NCI-H510A treated with DMSO at 0.1 percent for 48 hours (cell line): ENCODE data around the gene NEK7.
"Not testable (repeated sequence)": the region's sequence is repeated elsewhere in the genome, so short reads cannot be mapped to it uniquely, and the experiment has no call there.

ENCODE experiments used
- DNase-seq: peaks from one replicate; lab custom pipeline; 2025; lab: John Stamatoyannopoulos, UW

Gene NEK7

DNA sequence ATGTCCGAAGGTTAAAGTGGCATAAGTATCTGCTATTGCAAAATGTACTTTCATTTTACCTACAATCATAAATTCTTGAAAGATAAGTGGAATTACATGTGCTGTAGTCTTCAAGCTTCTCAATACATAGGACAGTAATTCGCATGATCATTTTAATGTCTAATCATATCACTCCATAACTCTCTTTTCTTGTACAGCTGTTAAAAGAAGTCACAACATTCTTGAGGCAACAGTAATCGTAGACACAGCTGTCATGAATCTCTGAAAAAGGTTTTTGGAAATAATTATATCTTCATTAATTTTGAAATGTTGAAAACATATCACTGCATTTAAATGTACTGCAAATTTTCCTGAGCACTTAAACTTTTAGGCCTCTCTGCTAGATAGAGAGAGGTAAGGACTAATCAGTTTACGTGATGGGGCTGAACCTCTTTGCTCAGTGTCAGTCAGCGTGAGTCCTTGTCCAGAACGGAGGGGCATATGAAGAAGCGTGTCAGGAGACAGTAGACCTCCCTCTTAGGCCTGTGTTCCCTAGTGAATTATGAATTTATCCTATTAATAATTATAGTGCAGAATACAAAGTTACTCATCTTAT lies 133.4 kb downstream of the NEK7 start:
- DNase-seq = no peak

DNA sequence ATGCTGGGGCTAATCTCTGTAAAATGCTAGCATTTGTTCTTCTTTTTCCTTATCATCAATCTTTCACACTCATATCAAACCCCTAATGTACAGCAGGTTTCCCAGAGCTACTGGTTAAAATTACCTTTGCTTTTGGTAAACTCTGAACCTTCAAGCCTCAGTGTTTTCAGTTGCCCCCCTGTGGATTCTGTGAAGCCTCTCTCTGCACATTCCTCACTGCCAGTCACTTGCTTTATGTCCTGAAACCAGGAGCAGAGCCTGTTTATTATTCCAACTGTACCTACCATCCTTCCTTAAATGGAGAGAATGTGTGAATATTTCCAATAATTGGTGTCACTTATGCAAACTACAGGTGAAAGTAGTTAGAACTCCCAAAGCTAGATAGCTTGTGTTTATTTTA lies 134.2 kb downstream of the NEK7 start:
- DNase-seq = no peak

DNA sequence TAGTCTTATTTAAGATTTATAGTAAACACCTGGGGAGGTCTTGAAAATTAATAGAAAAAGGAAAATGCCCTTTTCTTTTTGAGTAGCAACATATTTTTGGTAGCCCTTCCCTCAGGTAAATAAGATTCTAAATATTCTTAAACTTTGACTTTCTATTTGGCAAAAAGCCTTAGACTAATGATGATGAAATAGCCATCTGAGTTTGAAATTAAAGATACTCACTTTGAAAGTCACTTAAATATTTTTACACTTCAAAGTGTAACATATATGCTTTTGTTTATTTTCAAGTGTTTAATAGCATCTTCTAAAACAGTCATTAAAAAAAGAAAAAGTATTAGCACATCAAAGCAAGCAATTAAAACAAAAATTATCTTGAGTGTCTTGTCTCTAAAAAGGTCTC lies 135.1 kb downstream of the NEK7 start:
- DNase-seq = no peak

DNA sequence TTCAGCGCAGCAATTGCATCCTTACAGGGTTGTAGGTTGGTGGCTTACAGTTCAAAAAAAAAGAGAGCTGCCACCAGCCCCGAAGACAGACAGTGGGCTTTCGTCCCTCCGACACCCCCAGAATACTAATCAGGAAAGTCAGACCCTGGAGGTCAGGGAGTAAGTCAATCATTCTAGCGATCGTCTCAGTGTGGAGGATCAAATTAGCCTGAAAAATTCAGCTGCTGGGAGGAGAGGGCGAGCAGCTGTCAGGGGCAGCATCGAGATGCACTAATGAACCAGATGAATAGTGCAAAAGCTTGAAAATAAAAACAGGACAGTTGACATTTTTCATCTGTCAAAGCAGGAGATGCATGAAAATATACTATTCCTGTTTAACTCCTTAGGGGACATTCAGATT lies 138.4 kb downstream of the NEK7 start:
- DNase-seq = no peak

DNA sequence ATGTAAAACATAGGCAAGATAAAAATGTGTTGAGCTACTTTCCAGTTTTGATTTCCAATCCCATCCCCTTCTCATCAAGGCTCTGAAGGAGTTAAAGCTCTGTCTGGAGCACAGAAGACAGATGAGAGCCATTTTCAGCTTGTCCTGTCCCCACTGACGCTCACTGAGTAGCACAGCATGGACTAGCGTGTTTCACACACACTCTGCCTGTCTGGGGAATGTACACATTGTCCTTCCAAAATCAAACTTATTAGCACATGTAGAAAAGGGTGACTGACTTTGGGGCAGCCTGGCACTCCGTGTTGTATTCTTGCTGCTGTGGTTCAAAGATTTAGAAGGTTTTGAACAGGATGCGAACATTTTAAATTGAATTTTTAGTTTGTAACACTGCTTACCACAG lies 139.2 kb downstream of the NEK7 start:
- no peak for DNase-seq

DNA sequence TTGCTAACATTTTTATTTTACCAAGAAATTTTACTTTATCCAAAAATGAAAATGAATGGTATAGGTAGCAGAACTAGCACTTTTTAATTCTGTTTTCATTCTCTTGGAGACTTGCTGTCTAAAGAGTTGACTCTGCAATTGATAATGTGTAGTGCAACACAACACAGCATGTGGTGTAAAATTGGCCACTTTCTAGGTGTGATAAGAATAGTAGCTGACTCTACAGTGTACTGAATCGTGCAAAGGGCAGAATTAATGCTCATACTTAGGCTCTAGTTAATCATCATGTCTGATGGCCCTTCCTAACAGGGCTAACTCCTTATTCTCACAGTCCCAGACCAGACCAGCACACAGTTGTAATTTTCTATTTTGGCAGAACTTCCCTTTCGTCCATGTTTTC lies 140.5 kb downstream of the NEK7 start:
- DNase-seq = no peak

DNA sequence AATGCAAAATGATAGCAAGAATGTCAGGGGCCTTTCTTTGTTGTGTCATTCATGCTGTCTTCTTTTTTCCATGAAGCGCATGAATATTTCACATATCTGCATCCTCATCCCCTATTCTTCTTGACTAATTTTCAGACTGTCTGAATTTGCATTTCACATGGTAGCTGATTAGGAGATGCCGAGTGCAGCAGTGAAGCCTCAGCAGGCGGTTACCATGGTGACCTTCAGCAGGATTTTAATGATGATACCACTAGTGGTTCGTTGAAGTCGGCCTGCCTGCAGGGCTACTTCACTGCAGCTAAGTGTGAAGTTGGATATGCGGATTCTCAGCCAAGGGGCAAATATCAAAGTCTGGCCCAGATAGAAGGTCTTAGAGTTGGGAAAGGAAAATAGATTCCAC lies 141.8 kb downstream of the NEK7 start:
- DNase-seq = no peak

DNA sequence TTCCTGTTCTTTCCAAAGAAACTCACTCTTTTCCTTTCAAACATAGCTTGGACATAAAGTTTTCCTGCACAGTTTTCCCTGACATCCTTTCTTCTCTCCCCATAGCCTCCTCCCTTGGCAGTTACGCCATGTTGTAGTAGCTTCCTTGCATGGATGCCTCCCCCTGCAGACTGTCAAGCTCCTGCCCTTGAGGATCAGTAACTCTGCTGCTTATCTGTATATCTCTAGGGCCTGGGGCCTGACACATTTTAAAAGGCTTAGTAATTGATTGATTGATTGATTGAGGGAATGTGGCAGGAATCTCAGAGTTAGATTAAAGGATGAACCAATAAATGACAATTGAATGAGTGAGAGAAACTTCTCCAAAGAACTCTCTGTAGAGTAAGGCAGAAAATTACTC lies 143.7 kb downstream of the NEK7 start:
- DNase-seq = no peak

DNA sequence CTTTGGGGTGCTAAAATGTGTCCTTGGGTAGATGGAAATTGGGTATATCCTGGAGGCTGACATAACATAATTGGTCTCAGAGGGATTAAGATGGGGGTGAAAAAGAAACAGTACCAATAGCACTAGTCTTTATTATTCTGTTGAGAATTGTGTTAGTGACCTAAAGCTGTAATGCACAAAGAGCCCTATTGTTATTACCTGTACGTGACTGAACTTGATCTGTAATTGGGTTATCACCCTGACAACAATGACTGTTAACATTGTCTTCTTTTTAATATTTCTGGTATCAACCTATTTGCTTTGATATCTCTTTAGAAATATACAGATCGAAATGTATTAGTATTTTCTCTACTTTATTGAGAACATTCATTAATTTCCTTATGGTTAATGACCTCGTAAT lies 147.6 kb downstream of the NEK7 start:
- no peak for DNase-seq

DNA sequence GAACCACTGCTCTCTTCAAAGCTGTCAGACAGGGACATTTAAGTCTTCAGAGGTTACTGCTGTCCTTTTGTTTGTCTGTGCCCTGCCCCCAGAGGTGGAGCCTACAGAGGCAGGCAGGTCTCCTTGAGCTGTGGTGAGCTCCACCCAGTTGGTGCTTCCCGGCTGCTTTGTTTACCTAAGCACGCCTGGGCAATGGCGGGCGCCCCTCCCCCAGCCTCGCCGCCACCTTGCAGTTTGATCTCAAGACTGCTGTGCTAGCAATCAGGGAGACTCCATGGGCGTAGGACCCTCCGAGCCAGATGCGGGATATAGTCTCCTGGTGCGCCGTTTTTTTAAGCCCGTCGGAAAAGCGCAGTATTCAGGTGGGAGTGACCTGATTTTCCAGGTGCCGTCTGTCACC lies 158.0 kb downstream of the NEK7 start:
- not testable (repeated sequence) for DNase-seq

DNA sequence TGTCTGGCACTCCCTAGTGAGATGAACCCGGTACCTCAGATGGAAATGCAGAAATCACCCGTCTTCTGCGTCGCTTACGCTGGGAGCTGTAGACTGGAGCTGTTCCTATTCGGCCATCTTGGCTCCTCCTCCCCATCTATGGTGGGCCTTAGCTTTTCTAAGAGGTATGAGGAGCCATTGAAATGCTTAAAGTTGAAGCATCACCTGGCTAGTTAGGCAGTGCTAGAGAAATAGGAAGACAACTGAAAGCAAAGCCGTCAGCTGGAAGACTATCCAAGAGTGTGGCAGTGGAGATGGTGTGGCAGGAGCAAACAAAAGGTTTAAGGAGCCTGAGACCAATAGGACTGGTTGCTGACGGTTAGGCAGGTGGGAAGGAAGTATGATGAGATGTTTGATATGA lies 158.5 kb downstream of the NEK7 start:
- not testable (repeated sequence) for DNase-seq

DNA sequence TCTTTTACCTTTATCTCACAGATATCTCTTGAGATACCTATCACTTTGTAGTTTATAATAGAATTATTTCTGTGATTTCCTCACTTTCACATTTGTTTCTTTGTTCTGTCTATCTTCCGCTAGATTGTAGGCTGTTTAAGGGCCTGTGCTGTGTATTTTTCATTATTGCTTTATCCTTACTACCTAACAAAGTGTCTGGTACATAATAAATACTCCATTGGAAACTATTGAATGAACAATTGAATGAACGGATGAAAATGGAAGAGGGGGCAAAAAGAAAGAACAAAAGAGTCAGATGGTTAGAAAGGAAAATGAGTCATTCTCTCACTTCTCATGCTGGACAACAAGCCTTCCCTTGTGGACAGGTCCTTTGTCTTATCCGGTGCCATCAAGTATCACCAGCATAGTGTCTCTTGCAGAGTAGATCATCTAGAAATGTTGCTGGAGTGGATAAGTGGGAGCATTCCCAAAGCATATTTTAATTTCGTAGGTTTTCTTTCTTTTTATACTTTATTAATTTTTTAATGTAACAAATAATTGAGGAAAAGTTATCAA lies 159.8 kb downstream of the NEK7 start:
- DNase-seq = no peak

DNA sequence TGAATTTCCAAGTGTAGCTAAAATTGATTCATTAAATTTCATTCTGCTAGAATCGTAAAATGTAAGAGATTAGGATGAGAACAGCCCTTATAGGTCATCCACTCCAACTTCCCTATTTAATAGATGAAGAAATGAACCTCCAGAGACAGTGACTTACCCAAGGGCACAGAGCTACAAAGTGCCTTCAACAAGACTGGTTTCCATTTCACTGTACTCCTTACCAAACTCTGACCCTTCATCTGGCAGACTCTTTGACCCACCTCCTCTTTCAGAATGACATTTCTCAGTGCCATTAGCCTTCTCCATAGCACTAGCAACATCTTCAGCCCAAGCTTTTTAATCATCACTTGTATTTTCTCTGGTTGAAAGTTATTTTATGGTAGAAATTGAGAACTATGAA lies 161.3 kb downstream of the NEK7 start:
- no peak for DNase-seq

DNA sequence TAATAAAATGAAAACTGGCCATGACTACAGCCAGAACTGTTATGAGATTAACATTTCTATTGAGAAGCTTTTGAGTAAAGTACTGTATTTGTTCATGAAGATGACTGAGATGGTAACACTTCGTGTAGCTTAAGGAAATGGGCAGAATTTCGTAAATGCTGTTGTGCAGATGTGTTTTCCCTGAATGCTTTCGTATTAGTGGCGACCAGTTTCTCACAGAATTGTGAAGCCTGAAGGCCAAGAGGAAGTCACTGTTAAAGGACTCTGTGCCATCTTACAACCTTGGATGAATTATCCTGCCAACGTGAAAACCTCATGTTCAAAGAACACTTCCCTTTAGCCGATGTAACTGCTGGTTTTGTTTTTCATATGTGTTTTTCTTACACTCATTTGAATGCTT lies 164.0 kb downstream of the NEK7 start:
- no peak for DNase-seq

DNA sequence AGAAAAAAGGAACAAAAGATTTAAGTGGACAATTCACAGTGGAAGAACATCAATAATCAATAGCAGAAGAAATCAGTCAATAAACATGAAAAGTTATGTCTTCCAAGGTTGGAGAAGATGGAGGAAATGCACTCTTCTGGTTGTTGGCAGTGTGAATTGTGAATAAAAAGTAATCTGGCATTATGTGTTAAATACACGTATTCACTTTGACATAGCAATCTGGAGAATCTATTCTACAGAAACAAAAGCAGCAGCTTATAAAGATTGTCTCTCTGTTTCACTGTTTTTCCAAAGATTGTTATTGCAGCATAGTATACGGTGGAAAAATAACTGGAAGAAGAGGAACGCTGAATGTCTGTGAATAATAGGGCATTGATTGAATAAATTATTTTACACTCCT lies 169.4 kb downstream of the NEK7 start:
- DNase-seq = no peak

DNA sequence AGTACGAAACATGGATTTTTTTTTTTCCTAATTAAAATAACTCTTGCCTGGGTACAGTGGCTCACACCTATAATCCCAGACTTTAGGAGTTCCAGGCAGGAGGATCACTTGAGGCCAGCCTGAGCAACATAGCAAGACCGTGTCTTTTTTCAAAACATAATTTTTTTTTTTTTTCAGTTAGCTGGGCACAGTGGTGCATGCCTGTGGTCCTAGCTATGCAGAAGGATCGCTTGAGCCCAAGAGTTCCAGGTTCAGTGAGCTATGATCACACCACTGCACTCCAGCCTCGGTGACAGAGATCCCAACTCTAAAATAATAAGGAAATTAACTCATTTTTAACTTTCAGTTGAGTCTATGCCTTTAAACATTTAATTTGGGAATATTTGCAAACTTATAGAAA lies 170.1 kb downstream of the NEK7 start:
- DNase-seq = no peak

DNA sequence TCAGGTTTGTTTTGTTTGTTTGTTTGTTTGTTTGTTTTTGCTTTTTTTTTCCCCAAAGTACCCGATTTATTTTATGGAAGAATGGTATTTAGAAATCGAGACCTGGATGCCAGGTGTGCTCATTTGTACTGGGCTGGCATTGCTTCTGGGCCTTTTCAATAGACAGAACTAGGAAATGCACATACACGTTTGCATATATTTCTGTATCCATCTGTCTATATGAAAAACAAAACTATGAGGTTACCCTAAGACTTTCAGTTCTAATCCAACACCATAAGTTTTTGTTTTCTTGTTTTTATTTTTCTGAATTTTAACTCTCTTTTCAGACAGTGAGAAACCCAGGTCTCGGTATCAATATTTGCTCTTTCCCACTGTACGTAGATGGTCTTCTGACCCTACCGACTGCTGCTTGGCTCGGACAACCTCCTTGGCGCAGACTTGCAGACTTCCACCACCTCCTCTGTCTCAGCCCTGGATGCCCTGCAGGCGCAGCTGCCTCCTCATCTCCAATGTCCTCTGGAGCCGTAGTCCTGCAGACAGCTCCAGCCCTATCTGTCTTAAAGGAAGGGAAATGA lies 171.7 kb downstream of the NEK7 start:
- no peak for DNase-seq

DNA sequence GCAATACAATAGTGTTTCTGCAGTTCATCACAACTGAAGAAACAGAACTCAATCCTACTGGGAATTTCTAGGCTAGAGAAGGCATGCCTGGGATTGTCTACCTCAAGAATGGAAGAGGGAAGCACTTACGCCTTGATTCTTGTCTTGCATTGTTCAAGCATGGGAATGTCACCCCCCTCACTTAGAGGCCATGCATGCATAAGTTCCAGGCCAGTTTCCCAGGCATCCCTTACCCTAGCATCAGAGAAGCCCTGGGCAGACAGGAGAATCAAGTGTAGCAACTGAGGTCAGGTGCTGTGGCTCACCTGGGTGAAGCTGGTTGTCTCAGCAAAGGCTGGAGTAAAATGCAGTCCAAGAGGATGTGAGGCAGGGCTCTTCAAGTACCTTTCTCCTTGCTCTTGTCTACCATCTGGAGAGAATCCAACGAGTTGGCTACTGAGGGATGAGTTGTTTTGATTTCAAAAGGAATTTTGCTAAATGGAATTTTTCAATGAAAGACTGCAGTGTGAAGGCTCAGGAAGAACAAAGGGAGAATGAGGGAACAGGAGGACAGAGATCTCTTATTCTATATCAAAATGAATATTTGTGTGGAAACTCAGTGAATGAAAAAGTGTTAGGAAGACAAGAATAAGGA lies 174.3 kb downstream of the NEK7 start:
- DNase-seq = no peak

DNA sequence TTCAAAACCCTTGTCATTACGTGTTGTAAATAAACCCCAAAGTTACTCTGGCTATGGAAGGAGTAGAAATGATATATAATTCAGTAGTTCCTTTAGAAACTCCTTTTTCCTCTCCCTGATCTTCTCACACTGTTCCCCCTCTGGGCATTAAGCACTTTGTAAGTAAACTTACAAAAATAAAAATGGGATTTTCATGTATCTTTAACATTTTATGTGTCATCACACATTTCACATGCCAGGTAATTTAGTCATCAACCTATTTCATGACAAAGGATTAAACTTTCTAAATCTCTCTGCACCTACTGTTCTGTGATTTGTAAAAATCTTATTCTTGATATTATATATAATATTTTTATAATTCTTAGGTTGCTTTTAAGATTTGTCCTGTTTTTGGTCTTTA lies 176.9 kb downstream of the NEK7 start:
- DNase-seq = no peak

DNA sequence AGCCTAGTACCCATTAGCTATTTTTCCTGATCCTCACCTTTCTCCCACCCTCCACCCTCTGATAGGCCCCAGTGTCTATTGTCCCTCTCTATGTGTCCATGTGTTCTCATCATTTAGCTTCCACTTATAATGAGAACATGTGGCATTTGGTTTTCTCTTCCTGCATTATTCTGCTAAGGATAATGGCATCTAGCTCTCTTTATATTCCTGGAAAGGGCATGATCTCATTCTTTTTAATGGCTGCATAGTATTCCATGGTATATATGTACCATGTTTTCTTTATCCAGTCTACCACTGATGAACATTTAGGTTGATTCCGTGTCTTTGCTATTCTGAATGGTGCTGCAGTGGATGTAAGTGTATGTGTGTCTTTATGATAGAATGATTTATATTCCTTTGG lies 178.9 kb downstream of the NEK7 start:
- DNase-seq = no peak

DNA sequence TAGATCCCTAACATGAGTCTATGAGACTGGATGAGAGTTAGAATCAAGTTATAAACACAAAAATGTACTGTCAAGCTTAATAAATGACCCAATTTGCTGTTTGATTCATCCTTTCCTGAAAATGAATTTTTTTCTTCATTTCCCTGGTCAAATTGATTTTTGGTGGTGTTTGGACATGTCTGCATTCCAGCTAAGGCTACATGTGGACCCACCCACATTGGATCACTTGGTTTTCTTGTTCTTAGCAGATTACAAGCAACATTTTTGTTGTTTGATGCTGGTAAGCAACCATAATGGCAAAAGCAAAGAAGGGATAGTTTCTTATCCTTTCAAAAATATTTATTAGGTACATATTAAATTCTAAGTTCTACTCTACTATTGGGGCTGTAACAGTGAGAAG lies 181.1 kb downstream of the NEK7 start:
- no peak for DNase-seq

DNA sequence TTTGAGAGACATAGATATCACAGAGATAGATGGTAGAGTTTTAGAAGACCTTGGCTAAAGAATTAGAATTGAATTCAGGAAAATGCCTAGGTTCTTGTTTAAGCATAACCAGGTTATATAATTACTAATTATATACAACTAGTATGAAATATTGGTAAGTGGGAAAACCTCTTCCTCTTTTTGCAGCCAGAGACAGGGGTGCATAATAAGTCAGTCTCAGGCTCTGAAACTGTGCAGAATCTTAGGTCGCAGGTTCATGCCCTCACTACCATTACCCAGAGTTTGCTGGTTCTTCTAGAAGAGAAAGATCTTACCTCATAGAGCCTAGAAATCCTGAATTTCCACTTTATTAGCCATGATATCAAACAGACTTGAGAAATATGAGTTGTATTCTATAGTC lies 183.3 kb downstream of the NEK7 start:
- DNase-seq = no peak

DNA sequence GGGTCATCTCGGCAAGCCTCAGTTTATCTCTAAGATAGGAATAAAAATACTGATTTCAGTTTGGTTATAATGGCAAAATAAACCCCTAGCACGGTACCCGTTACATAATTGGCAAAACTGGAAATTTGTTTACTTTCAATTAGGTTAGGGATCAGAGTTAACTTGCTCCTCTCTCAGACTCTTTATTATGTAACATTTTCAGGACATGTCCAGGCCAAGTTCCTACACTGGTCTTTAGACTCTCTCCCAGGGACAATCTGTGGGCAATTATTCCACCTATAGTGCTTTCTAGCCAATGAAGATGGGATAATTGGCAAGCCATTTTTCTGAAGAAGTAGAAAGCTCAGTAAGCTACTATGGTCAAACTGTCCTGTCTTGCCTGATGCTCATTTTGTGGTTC lies 189.4 kb downstream of the NEK7 start:
- no peak for DNase-seq

DNA sequence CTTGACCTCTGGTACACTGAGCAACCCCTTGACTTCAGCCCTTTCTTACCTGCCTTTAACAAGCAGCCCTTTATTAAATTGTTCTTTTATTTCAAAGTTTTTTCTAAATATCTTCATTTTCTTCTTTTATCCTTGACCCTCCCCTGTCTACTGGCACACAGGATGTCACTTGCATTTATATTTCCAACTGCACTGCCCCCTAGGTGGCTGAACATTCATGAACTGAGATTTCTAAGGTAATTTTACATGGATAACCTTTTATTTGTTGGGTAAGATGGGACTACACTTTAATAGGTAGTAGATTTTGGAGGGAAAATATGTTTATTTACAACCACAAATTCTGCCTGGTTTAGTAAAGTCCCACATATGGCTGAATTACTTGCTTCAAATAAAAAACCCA lies 193.7 kb downstream of the NEK7 start:
- DNase-seq = no peak
